Subcutaneous adipose tissue (tissue), 4 donors: ENCODE results near the gene DAAM2. TPM values are rescaled to one million over a fixed set of nuclear protein-coding genes. Genes with fewer than 3 reads are reported as not detected.

ENCODE experiments used
- total RNA-seq, 4 donors: library from RNA; depleted of rRNA; stranded (reverse); fragments of >200 nt; gene quantifications; one replicate each; pipeline ENCODE4 v1.1.0, GENCODE V29; 2016
- TF ChIP-seq, protein P1 (sequence below): fragments of 450-650 bp; IDR thresholded peaks from one replicate; pipeline ENCODE4 v1.5.1; 2016; ENCODE audit warnings: low read depth, mild to moderate bottlenecking, control low read depth, antibody characterized with exemption, moderate library complexity

The DAAM2 gene
- 100 to 1,000 TPM in 1 of 4 donors, 10 to 100 TPM in 3; 36.7 to 125 (median 53.2) TPM for total RNA-seq

DNA sequence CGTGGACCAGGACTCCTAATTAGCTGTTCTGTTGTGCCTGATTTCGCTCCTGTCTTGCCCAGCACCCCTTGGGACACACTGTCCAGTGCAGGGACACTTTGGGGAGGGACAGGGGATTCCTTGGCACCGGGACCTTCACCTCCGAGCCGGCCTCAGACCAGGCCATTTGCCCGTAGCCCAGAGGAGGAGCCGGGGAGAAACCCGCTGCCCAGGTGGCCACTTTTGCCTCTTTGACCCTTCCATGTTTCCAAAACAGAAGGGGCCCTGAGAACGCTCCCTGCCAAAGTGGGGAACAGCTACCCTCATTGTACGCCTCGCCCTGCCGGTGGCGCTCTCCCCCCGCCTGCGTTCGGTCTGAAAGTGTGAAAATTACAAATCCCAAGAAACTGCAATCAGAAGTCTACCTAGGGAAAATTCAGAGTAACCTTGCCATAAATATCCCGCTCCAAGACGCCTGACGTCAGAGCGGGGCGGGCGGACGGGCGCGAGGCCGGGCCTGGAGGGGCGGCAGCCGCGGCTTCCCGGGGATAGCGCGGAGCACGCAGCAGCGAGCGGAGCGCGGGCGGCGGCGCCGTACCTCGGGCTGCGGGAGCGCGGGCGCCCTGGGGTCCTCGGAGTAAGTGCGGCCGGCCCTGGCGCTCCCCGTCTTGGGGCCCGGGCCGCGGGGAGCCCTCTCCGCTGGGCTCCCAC is at the start of gene DAAM2:
Gene DAAM2 (plus strand): TSS at position 527 of the 690 bp plus-strand sequence. CDS start 63,927 bp downstream, outside the sequence.
- TF ChIP-seq, protein P1, sequence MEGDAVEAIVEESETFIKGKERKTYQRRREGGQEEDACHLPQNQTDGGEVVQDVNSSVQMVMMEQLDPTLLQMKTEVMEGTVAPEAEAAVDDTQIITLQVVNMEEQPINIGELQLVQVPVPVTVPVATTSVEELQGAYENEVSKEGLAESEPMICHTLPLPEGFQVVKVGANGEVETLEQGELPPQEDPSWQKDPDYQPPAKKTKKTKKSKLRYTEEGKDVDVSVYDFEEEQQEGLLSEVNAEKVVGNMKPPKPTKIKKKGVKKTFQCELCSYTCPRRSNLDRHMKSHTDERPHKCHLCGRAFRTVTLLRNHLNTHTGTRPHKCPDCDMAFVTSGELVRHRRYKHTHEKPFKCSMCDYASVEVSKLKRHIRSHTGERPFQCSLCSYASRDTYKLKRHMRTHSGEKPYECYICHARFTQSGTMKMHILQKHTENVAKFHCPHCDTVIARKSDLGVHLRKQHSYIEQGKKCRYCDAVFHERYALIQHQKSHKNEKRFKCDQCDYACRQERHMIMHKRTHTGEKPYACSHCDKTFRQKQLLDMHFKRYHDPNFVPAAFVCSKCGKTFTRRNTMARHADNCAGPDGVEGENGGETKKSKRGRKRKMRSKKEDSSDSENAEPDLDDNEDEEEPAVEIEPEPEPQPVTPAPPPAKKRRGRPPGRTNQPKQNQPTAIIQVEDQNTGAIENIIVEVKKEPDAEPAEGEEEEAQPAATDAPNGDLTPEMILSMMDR, result no peak

DNA sequence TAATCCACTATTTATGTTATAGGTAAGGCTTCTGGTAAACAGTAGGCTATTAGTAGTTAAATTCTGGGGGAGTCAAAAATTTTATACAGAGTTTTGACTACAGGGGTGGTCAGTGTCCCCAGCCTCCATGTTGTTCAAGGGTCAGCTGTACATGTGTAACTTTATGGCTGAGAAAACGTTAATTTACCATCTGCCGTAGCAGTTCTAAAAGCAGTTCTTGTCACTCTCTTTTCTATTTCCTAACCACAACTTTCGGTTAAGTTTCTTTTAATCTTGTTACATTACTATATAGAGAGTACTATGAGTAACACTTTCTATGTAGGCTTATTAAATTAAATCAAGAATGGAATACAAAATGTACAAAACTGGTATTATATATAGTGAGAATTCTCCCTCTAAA is 45.4 kb upstream of the DAAM2 start:
- TF ChIP-seq, protein P1, result no peak

DNA sequence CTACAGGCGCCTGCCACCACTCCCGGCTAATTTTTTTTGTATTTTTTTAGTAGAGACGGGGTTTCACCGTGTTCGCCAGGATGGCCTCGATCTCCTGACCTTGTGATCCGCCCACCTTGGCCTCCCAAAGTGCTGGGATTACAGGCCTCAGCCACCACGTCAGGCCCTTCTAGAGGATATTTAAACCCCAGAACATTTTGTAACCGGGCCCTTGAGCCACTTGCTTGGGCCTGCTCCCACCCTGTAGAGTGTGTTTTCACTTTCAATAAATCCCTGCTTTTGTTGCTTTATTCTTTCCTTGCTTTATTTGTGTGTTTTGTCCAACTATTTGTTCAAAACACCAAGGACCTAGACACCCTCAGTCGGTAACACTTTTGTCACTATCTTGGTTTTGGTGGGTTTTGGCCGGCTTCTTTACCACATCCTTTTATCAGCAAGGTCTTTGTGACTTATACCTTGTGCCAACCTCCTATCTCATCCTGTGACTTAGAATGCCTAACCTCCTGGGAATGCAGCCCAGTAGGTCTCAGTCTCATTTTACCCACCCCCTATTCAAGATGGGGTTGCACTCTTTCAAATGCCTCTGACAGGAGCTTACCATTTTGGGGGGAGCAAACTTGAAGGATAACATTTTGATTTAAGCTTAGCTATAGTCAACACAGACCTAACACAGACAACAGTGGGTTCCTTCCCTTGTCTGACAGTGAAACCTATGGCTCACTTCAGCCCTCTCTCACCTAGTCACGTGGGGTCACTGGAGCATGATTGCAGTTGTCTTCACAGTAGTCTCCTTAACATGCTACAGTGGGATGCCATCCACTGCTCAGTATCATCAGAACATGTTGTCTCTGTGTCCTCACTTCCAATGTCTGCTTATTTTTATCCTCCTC is 39.1 kb upstream of the DAAM2 start:
- TF ChIP-seq, protein P1, result no peak

DNA sequence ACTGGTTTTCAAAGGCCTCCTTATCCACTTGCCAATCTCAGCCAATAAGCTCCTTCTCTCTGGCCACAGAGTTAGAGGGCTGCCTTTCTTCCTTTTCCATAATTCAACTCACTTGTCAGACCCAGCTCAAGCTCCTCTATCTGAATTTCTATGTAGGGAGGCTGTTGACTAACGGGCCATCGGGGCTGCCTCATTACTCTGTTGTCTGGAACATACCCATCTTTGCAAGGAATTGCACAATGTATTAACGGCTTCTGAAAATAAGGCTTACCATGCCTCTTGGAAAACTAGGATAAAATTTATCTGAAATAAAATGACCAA is 38.5 kb upstream of the DAAM2 start:
- TF ChIP-seq, protein P1, result no peak

DNA sequence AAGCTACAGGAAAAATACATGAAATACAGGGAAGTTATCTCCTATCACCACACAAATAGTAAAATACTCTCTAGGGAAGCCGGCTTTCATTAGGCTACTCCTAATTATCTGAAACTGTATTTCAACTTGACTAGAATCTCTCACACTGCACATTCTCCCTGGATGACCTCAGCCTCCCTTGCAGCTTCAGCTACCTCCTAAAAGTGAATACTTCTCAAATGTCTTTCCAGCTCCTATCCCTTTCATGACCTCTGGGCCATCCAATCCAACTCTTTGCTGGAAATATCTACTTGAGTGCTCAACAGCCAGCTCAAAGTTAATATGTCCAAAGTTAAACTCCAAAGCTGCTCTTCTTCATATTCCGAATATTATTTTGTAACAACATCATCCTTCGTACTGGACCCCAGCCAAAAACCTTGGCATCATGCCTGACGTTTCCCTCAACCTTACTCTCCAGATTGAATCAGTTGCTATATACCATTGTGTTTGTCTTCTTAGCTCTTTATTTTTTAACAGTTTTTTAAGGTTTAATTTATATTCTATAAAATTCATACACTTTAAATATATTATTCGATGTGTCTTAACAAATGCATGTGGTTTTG is 37.6 kb upstream of the DAAM2 start:
- TF ChIP-seq, protein P1, result no peak

DNA sequence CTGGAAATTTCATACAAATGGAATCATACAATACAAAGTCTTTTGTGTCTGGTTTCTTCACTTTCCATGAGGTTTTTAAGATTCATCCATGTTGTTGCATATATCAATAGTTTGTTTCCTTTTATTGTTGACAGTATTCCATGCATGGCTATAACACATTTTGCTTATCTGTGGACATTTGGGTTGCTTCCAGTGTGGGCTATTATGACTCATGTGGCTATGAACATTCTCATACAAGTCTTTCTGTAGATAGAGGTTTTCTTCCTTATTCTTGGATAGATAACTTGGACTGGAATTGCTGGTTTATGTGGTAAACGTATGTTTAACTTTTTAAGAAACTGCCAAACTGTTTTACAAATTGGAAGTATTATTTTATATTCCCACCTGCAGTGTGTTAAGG is 36.9 kb upstream of the DAAM2 start:
- TF ChIP-seq, protein P1, result no peak

DNA sequence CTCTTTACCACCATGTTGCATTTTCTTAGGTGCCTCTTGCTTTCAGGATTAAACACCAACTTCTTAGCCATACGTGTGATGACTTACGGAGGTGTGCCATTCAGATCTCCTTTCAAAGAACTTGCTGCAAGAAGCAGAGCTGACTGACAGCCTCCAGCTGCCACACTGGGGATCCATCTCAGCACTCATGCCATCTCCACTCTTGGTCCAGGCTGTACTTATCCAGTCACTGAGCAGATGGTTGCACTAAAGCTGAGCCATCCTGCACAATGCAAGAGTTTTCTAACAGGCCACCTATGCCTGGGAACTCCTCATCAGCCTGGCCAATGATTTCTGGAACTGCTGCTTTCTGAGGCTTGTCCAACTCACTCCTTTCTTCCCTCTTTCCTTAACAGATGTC is 35.6 kb upstream of the DAAM2 start:
- TF ChIP-seq, protein P1, result no peak
